Retinal pigment epithelial cell (primary cell): Measurements from ENCODE around the gene ADCYAP1R1.

ENCODE experiments used
- DNase-seq: peaks from one replicate; pipeline ENCODE4 v3.0.0-alpha.2; 2010; ENCODE audit warnings: low read depth
- H3K4me3 ChIP-seq: 2 replicates; pipeline ENCODE4 v1.5.1; 2011; ENCODE audit warnings: mild to moderate bottlenecking, low read length, control low read depth, moderate library complexity
- CTCF ChIP-seq: conservative IDR thresholded peaks from 2 replicates; pipeline ENCODE4 v1.5.1; 2011; ENCODE audit warnings: low read depth, low read length, control low read depth, inconsistent platforms

ADCYAP1R1 gene

DNA sequence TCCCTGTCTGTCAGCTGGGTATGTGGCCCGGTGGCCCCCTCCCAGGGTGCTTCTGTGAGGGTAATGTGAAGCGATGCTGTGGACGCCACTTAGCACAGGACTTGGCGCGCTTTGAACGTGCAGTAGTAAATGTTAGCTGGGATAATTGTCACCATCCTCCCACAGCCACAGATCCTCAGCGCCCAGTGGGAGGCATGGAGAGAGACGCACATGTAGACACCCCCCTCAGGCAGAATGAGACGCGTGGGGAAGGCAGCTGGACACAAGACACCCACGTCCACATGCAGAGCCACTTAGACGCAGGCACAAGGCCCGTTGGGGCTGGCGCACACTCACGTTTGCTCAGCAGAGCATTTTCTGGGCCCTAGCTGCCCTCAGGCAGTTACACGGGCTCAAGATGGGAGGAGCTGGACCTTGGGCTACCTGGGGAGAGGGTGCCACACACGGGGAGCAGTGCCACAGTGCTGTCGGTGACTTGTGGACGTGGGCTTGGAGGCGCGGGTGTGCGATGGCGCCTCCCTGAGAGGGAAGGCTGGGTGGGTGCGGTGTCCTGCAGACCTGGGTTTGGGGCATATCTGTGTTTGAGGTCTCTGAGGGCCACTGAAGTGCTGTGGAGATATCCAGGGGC lies 26.4 kb downstream of the ADCYAP1R1 start:
- no peak overlapping the region for H3K4me3 ChIP-seq
- no peak for DNase-seq
- TF ChIP-seq CTCF, result no peak

DNA sequence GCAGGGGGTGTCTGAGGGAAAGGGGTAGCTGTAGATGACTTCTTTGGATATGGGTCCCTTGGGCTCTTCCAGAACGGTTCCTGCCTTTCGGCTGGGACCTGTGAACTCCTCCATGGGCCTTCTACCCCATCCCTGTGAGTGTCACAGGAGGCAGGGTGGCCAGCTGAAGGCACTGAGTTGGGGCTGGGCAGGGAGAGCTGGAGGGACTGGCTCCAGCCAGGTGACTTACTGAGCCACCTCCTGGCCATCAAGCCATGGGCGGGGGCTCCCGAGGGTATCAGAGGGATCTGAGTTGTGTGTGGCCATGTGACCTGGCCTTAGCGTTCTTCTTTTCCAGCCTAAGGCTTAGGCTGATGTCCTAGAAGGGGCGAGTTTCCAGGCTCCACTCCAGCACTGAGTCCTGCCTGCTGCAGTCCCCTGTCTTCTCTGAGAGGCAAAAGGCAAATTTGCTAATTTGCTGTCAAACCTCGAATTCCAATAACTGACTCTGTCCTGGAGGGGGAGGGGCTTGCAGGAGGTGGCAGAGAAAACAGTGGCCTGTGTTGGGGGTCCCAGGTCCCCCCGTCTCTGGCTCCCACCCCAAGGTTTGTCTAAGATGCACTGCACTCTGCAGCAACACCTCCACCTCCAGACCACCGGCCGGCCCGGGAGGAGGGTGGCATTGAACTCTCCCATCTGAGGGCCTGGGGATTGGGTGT lies 27.2 kb downstream of the ADCYAP1R1 start:
- TF ChIP-seq CTCF, result no peak
- no peak overlapping the region for H3K4me3 ChIP-seq
- no peak for DNase-seq

GRCh38 chr7:31079824-31080511 lies 27.9 kb downstream of the ADCYAP1R1 start:
- DNase-seq, result no peak
- TF ChIP-seq CTCF, result no peak
- H3K4me3 ChIP-seq, result no peak overlapping the region

- H3K4me3 ChIP-seq, result no peak overlapping the region
- TF ChIP-seq CTCF, result no peak
- no peak for DNase-seq
Measured at GRCh38 chr7:31080763-31081162, 28.7 kb downstream of the ADCYAP1R1 start.

DNA sequence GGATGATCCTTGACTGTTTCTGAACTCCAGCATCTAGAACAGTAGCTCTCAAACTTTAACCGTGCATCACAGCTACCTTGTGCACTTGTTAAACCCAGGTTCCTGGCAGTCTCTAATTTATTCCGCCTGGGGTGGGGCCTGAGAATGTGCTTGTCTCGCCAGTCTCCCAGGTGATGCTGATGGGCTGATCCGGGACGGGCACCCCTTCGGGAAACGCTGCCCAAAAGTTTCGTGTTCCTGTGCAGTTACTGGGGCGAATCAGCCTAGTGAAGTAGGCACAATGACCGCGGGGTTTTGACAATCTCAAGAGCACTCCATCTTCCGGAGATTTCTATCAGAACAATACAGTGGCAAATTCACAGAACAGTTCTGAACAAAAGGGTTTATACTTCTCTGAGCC lies 29.9 kb downstream of the ADCYAP1R1 start:
- H3K4me3 ChIP-seq, result no peak overlapping the region
- TF ChIP-seq CTCF, result no peak
- DNase-seq, result no peak

DNA sequence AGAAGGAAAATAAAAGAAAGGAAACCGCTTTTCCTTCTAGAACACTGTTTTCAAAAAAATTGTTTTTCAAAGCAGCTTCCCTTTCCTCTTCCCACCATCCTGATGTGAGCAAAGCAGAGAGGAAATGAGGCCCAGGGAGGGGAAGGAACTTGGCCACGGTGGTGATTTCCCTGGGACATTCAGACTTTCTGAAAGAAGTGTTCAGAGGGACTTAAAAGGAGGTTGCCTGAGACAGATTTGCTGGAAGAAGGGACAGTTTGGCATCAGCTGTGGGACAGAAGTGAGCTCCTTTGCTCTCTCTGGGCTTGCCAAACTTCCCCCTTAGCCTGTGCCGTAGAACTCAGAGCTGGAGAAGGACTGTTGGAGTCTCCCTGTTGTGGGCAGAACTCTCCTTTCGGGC lies 30.3 kb downstream of the ADCYAP1R1 start:
- no peak for TF ChIP-seq CTCF
- H3K4me3 ChIP-seq, result no peak overlapping the region
- DNase-seq, result no peak

GRCh38 chr7:31083210-31083786 lies 31.2 kb downstream of the ADCYAP1R1 start:
- no peak for TF ChIP-seq CTCF
- DNase-seq, result no peak
- no peak overlapping the region for H3K4me3 ChIP-seq
